Subcutaneous abdominal adipose tissue (tissue), 5 donors: ENCODE data around the gene MBD3L5.
"Not testable (repeated sequence)": the region's sequence is repeated elsewhere in the genome, so short reads cannot be mapped to it uniquely, and the experiment has no call there.

Source experiments
- H3K27ac ChIP-seq: one replicate; pipeline ENCODE4 v1.7.0; 2013; ENCODE audit warnings: low read depth, mild to moderate bottlenecking, inconsistent platforms, low read length, moderate library complexity
- H3K27me3 ChIP-seq, 5 donors: one replicate each; pipeline ENCODE4 v1.7.0; 2013; ENCODE audit warnings: low read length in 5 of 5, inconsistent platforms in 1 of 5; ENCODE audit not compliant: control insufficient read depth in 5 of 5, insufficient read depth in 4 of 5
- H3K36me3 ChIP-seq, 5 donors: one replicate each; pipeline ENCODE4 v1.7.0; 2013; ENCODE audit warnings: low read length in 5 of 5; ENCODE audit not compliant: control insufficient read depth in 5 of 5, insufficient read depth in 5 of 5
- H3K4me1 ChIP-seq, 5 donors: one replicate each; pipeline ENCODE4 v1.7.0; 2013; ENCODE audit warnings: low read length in 5 of 5, mild to moderate bottlenecking in 3 of 5, moderate library complexity in 1 of 5; ENCODE audit not compliant: control insufficient read depth in 5 of 5, insufficient read depth in 5 of 5
- H3K4me3 ChIP-seq, 5 donors: one replicate each; pipeline ENCODE4 v1.7.0; 2013; ENCODE audit warnings: low read length in 5 of 5, low read depth in 1 of 5
- H3K9ac ChIP-seq, 5 donors: one replicate each; pipeline ENCODE4 v1.7.0; 2013; ENCODE audit warnings: low read length in 5 of 5, mild to moderate bottlenecking in 4 of 5, moderate library complexity in 3 of 5
- H3K9me3 ChIP-seq, 5 donors: one replicate each; pipeline ENCODE4 v1.7.0; 2013; ENCODE audit warnings: low read length in 5 of 5; ENCODE audit not compliant: control insufficient read depth in 5 of 5
- donor health status: healthy.
- donor health status: healthy.
- donor health status: healthy.
- donor health status: healthy.
- donor health status: healthy.

Gene MBD3L5

GRCh38 chr19:7004313-7004931 is 26.0 kb upstream of the MBD3L5 start:
- Histone ChIP-seq H3K4me3 (no peak overlapping the region), H3K9ac (no peak overlapping the region), H3K27me3 (peaks cover 0 to 4% (median 0%) of the 10 kb centered on the region in 5 donors), H3K9me3 (no peaks in the 10 kb centered on the region), H3K36me3 (no peaks in the 10 kb centered on the region), H3K4me1 (no peaks in the 10 kb centered on the region), H3K27ac (no peak overlapping the region)

- H3K9ac ChIP-seq, result no peak overlapping the region
- H3K27me3 ChIP-seq, result no peaks in the 10 kb centered on the region
- no peak overlapping the region for H3K27ac ChIP-seq
- no peak overlapping the region for H3K4me3 ChIP-seq
- no peaks in the 10 kb centered on the region for H3K36me3 ChIP-seq
- no peaks in the 10 kb centered on the region for H3K9me3 ChIP-seq
- no peaks in the 10 kb centered on the region for H3K4me1 ChIP-seq
Measured at GRCh38 chr19:7006135-7006704, 24.2 kb upstream of the MBD3L5 start.

- Histone ChIP-seq H3K4me3 (no peak overlapping the region), H3K9me3 (no peaks in the 10 kb centered on the region), H3K9ac (no peak overlapping the region), H3K4me1 (no peaks in the 10 kb centered on the region), H3K27ac (no peak overlapping the region), H3K36me3 (no peaks in the 10 kb centered on the region), H3K27me3 (no peaks in the 10 kb centered on the region)
Measured at GRCh38 chr19:7007859-7008258, 22.5 kb upstream of the MBD3L5 start.

GRCh38 chr19:7010722-7011593 is 19.4 kb upstream of the MBD3L5 start:
- Histone ChIP-seq H3K9me3 (no peaks in the 10 kb centered on the region), H3K4me3 (no peak overlapping the region), H3K4me1 (no peaks in the 10 kb centered on the region), H3K27ac (no peak overlapping the region), H3K27me3 (no peaks in the 10 kb centered on the region), H3K9ac (no peak overlapping the region), H3K36me3 (no peaks in the 10 kb centered on the region)

- H3K27ac ChIP-seq, result no peak overlapping the region
- H3K36me3 ChIP-seq, result no peaks in the 10 kb centered on the region
- H3K27me3 ChIP-seq, result no peaks in the 10 kb centered on the region
- no peaks in the 10 kb centered on the region for H3K9me3 ChIP-seq
- no peak overlapping the region for H3K4me3 ChIP-seq
- H3K9ac ChIP-seq, result no peak overlapping the region
- H3K4me1 ChIP-seq, result no peaks in the 10 kb centered on the region
Measured at GRCh38 chr19:7013678-7014077, 16.7 kb upstream of the MBD3L5 start.

- no peaks in the 10 kb centered on the region for H3K4me1 ChIP-seq
- no peaks in the 10 kb centered on the region for H3K9me3 ChIP-seq
- no peaks in the 10 kb centered on the region for H3K27me3 ChIP-seq
- no peak overlapping the region for H3K27ac ChIP-seq
- no peak overlapping the region for H3K4me3 ChIP-seq
- no peak overlapping the region for H3K9ac ChIP-seq
- H3K36me3 ChIP-seq, result no peaks in the 10 kb centered on the region
Measured at GRCh38 chr19:7018828-7019227, 11.6 kb upstream of the MBD3L5 start.

- H3K9ac ChIP-seq, result not testable (repeated sequence)
Measured at GRCh38 chr19:7021331-7021730, 9.0 kb upstream of the MBD3L5 start, which contains the start of gene MBD3L2B. Gene MBD3L2B (minus strand): TSS chr19:7021431. CDS start chr19:7021397, 34 bp downstream.

GRCh38 chr19:7028790-7029189 is 1.6 kb upstream of the MBD3L5 start:
- H3K27ac ChIP-seq, H3K27me3 ChIP-seq, H3K9ac ChIP-seq, H3K4me1 ChIP-seq, H3K9me3 ChIP-seq, H3K4me3 ChIP-seq, H3K36me3 ChIP-seq: not testable (repeated sequence)

More at GRCh38 chr19:7021331-7021730, 9.0 kb upstream of the MBD3L5 start, which contains the start of gene MBD3L2B:
- not testable (repeated sequence) for H3K36me3 ChIP-seq, H3K4me3 ChIP-seq, H3K27me3 ChIP-seq, H3K27ac ChIP-seq, H3K4me1 ChIP-seq, H3K9me3 ChIP-seq

GRCh38 chr19:7040079-7040478 is 9.7 kb downstream of the MBD3L5 start, which contains the start of gene MBD3L4:
Gene MBD3L4 (minus strand): TSS chr19:7040179. CDS start chr19:7040144, 35 bp downstream.
- H3K9me3 ChIP-seq, H3K9ac ChIP-seq, H3K27me3 ChIP-seq, H3K4me3 ChIP-seq, H3K4me1 ChIP-seq, H3K36me3 ChIP-seq, H3K27ac ChIP-seq: not testable (repeated sequence)

- H3K36me3 ChIP-seq, H3K27ac ChIP-seq, H3K4me3 ChIP-seq, H3K9me3 ChIP-seq, H3K4me1 ChIP-seq, H3K9ac ChIP-seq, H3K27me3 ChIP-seq: not testable (repeated sequence)
Measured at GRCh38 chr19:7041563-7041962, 11.2 kb downstream of the MBD3L5 start.
